Tibial nerve (tissue), 4 donors: ENCODE results near the gene ERBB4.

Experiments
- CTCF ChIP-seq, 5 experiments: fragments of 200-600 bp in 3 of 5; fragments of 450-650 bp in 2 of 5; sonication (generic) in 3 of 5; IDR thresholded peaks; one replicate each; pipeline ENCODE4 v1.5.1; 2016 to 2019; ENCODE audit warnings: antibody characterized with exemption in 5 of 5, mild to moderate bottlenecking in 3 of 5, moderate library complexity in 2 of 5
- EP300 ChIP-seq, 2 donors: sonication (generic); formaldehyde crosslinking; IDR thresholded peaks; one replicate each; pipeline ENCODE4 v1.6.1; 2017; ENCODE audit warnings: antibody characterized with exemption in 2 of 2, mild to moderate bottlenecking in 1 of 2
- POLR2A ChIP-seq, 2 donors: fragments of 450-650 bp; IDR thresholded peaks; one replicate each; pipeline ENCODE4 v1.6.1; 2017; ENCODE audit warnings: antibody characterized with exemption in 2 of 2, mild to moderate bottlenecking in 2 of 2, moderate library complexity in 2 of 2

- TF ChIP-seq CTCF (IDR thresholded peaks at IDR 0.05) (no peak), POLR2A (IDR thresholded peaks at IDR 0.05) (no peak), EP300 (IDR thresholded peaks at IDR 0.05) (no peak)
Observed at GRCh38 chr2:211748339-211748738, 790.3 kb downstream of the ERBB4 start.
